ENCODE measurements around the gene ACER2.

- TF ChIP-seq CTCF (IDR thresholded peaks at IDR 0.05) = no peak
- no peak for TF ChIP-seq ZFX (IDR thresholded peaks at IDR 0.05; ENCODE audit: borderline replicate concordance)
Measured at GRCh38 chr9:19470981-19471650, 62.3 kb downstream of the ACER2 start.

Measured in 22Rv1 (cell line).